ENCODE results near the gene ZNF770. TPM values are rescaled to one million over a fixed set of nuclear protein-coding genes. Genes with fewer than 3 reads are reported as not detected.

Gene ZNF770
- total RNA-seq, 1 experiment from 2014 or later: 43.0 TPM

- no peak for TF ChIP-seq TCF7L2 (IDR thresholded peaks at IDR 0.05; ENCODE audit: low read depth, low read length)
- TF ChIP-seq, protein P1, sequence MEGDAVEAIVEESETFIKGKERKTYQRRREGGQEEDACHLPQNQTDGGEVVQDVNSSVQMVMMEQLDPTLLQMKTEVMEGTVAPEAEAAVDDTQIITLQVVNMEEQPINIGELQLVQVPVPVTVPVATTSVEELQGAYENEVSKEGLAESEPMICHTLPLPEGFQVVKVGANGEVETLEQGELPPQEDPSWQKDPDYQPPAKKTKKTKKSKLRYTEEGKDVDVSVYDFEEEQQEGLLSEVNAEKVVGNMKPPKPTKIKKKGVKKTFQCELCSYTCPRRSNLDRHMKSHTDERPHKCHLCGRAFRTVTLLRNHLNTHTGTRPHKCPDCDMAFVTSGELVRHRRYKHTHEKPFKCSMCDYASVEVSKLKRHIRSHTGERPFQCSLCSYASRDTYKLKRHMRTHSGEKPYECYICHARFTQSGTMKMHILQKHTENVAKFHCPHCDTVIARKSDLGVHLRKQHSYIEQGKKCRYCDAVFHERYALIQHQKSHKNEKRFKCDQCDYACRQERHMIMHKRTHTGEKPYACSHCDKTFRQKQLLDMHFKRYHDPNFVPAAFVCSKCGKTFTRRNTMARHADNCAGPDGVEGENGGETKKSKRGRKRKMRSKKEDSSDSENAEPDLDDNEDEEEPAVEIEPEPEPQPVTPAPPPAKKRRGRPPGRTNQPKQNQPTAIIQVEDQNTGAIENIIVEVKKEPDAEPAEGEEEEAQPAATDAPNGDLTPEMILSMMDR (IDR thresholded peaks at IDR 0.05): no peak
- no peak for TF ChIP-seq SIN3A (IDR thresholded peaks at IDR 0.05; ENCODE audit: borderline replicate concordance, insufficient read depth, low read depth, low read length)
- POLR2A ChIA-PET: interaction anchor here (0.6 to 0.7 kb wide), 3 partner anchors 96 to 1926 kb away, joined by 5 to 11 read pairs (median 5); no protein-coding TSS in a partner anchor
- Histone ChIP-seq H3K4me3 (ENCODE audit: low read depth in 2 of 2, low read length in 2 of 2) (no peak overlapping the region), H3K27ac (ENCODE audit: low read length) (no peak overlapping the region), H3K36me3 (ENCODE audit: control insufficient read depth, insufficient read depth, low read length) (peaks cover 12% of the 10 kb centered on the region), H3K27me3 (ENCODE audit: control insufficient read depth, insufficient read depth, low read length) (no peaks in the 10 kb centered on the region), H3K4me1 (ENCODE audit: control insufficient read depth, insufficient read depth, low read length) (peaks cover 22% of the 10 kb centered on the region), H3K9me3 (ENCODE audit: control insufficient read depth, insufficient read depth, low read depth, low read length) (no peaks in the 10 kb centered on the region)
- ATAC-seq: no peak
- CTCF ChIA-PET: no interaction called here
- no TSS peak for BruUV-seq (replicated peaks)
- in situ Hi-C loops (cut with HindIII; ENCODE audit: low pct_unique_long_range_greater_than_20kb, low sequenced_read_pairs): no loop called here
- intact Hi-C loops (cut with micrococcal nuclease; ENCODE audit: unreplicated experiment): no loop called here
- no peak for DNase-seq (ENCODE audit: low read depth, low spot score)
These were observed 3.0 kb downstream of the ZNF770 start for GRCh38 chr15:34984889-34985630.

DNA sequence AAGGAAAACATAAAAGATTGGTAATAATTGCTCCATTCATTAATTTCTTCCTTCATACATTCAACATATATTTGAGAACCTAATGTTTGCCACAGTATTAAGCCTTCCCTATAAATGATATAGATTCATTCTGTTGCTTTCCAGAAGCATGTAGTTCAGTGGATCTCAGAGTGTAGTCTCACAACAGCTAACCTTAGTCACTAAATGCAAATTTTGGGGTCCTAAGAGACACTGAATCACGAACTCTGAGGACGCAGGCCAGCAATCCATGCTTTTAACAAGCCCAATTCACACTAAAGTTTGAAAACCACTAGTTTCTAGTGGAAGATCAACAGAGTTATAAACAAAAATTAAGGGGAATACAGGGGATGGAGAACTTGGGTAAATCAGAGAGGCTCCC is 11.3 kb downstream of the ZNF770 start:
- Histone ChIP-seq H3K4me1 (ENCODE audit: control insufficient read depth, insufficient read depth, low read length) (no peaks in the 10 kb centered on the region), H3K9me3 (ENCODE audit: control insufficient read depth, insufficient read depth, low read depth, low read length) (no peaks in the 10 kb centered on the region), H3K4me3 (ENCODE audit: low read depth in 2 of 2, low read length in 2 of 2) (no peak overlapping the region), H3K27ac (ENCODE audit: low read length) (no peak overlapping the region), H3K36me3 (ENCODE audit: control insufficient read depth, insufficient read depth, low read length) (no peaks in the 10 kb centered on the region), H3K27me3 (ENCODE audit: control insufficient read depth, insufficient read depth, low read length) (no peaks in the 10 kb centered on the region)
- intact Hi-C loops (cut with micrococcal nuclease; ENCODE audit: unreplicated experiment): no loop called here
- POLR2A ChIA-PET: no interaction called here
- no peak for TF ChIP-seq SIN3A (IDR thresholded peaks at IDR 0.05; ENCODE audit: borderline replicate concordance, insufficient read depth, low read depth, low read length)
- TF ChIP-seq REST (IDR thresholded peaks at IDR 0.05; ENCODE audit: insufficient read depth in 1 of 2, low read depth in 2 of 2, low read length in 1 of 2): no peak
- no peak for TF ChIP-seq POLR2AphosphoS5 (IDR thresholded peaks at IDR 0.05; ENCODE audit: low read depth, low read length)
- no peak for TF ChIP-seq TCF7L2 (IDR thresholded peaks at IDR 0.05; ENCODE audit: low read depth, low read length)
- CTCF ChIA-PET: no interaction called here
- in situ Hi-C loops (cut with HindIII; ENCODE audit: low pct_unique_long_range_greater_than_20kb, low sequenced_read_pairs): no loop called here
- no TSS peak for BruUV-seq (replicated peaks)
- DNase-seq (ENCODE audit: low read depth, low spot score) (no peak), ATAC-seq (no peak)

DNA sequence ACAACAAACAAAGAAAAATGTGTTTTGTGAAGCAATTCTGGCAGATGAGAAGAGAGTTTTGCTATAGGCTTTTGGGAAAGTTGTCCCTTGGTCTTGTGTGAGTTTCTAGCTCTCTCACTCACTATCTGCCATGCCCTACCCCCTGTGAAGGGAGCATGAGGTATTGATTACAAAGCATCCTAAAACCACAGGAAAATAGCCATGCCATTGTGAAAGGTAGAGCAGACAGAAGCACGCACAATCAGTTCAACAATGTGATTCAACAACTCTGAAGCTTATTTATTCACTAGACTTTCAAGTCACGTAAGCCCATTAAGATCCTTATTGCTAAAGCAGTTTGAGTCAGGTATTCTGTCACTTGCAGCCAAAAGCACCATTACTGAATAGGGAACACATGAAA is 12.0 kb downstream of the ZNF770 start:
- in situ Hi-C loops (cut with HindIII; ENCODE audit: low pct_unique_long_range_greater_than_20kb, low sequenced_read_pairs): no loop called here
- no peak overlapping the region for H3K27ac ChIP-seq (ENCODE audit: low read length)

More for the DNA sequence above, 12.0 kb downstream of the ZNF770 start:
- Histone ChIP-seq H3K27me3 (ENCODE audit: control insufficient read depth, insufficient read depth, low read length) (no peaks in the 10 kb centered on the region), H3K4me3 (ENCODE audit: low read depth in 2 of 2, low read length in 2 of 2) (no peak overlapping the region), H3K4me1 (ENCODE audit: control insufficient read depth, insufficient read depth, low read length) (no peaks in the 10 kb centered on the region), H3K36me3 (ENCODE audit: control insufficient read depth, insufficient read depth, low read length) (no peaks in the 10 kb centered on the region), H3K9me3 (ENCODE audit: control insufficient read depth, insufficient read depth, low read depth, low read length) (no peaks in the 10 kb centered on the region)
- ATAC-seq (no peak), DNase-seq (ENCODE audit: low read depth, low spot score) (no peak)
- TF ChIP-seq SIN3A (IDR thresholded peaks at IDR 0.05; ENCODE audit: borderline replicate concordance, insufficient read depth, low read depth, low read length) (no peak), REST (IDR thresholded peaks at IDR 0.05; ENCODE audit: insufficient read depth in 1 of 2, low read depth in 2 of 2, low read length in 1 of 2) (no peak), POLR2AphosphoS5 (IDR thresholded peaks at IDR 0.05; ENCODE audit: low read depth, low read length) (no peak), TCF7L2 (IDR thresholded peaks at IDR 0.05; ENCODE audit: low read depth, low read length) (no peak)
- TF ChIP-seq, protein P1 (IDR thresholded peaks at IDR 0.05): no peak
- ChIA-PET CTCF (no interaction called here), POLR2A (no interaction called here)
- no TSS peak for BruUV-seq (replicated peaks)
- intact Hi-C loops (cut with micrococcal nuclease; ENCODE audit: unreplicated experiment): no loop called here
